HG03025 (cell line): Measurements from ENCODE around the gene SLC13A5.
"Not testable (repeated sequence)": the region's sequence is repeated elsewhere in the genome, so short reads cannot be mapped to it uniquely, and the experiment has no call there.

Experiments used
- ATAC-seq: cut with Tn5 transposase; IDR thresholded peaks from one replicate; pipeline ENCODE4 v1.9.1; 2021; ENCODE audit warnings: mild to moderate bottlenecking, moderate library complexity; ENCODE audit not compliant: unreplicated experiment, low FRiP score

Gene SLC13A5

DNA sequence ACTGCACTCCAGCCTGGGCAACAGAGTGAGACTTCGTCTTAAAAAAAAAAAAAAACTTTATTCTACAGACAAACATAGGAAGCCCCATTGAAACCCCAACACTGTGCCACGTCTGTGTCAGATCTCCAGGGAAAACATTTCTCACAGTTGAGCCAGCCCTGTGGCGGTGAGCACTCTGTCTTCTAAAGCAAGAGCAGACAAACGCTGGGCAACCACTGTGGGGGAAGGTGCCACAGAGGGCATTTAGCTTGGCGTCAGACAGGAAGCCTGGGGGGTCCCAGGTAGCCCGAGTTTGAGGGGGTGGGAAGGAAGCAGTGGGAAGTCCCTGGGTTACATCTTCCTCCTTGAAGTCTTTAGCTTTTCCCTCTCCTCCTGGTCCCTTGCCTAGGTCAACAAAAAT lies 45.7 kb downstream of the SLC13A5 start:
- ATAC-seq, result no peak

DNA sequence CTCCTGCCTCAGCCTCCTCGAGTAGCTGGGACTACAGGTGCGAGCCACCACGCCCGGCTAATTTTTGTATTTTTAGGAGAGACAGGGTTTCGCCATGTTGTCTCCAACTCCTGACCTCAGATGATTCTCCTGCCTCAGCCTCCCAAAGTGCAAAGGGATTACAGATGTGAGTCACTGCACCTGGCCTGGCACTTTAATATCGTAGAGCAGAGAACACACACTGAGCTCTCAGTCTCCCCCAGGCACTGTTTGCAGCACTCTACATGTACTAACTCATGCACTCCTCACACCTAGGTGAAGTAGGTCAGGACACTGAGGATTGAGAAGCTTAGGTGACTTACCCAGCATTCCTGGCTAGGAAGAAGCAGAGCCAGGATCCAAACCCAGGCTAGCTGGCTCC lies 46.6 kb downstream of the SLC13A5 start:
- ATAC-seq, result no peak

DNA sequence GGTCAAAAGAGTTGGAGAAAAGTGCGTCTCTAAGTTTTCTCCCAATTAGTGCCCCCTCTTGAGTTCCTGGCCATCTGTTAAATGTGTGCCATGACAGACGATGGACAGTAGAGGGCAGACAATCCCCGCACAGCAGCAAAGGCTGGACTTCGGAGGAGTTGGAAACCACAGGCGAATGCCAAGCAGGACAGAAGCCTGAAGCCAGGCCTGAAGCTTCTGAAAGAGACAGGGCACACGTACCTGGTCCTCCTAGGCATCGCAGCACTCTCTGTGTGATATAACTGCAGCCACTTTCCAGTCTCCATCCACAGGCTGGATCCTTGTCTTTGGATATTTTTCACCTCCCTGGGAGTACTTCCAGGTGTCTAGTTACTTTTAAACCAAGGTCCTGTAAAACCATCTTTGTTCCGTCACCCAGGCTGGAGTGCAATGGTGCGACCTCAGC lies 47.1 kb downstream of the SLC13A5 start:
- no peak for ATAC-seq

DNA sequence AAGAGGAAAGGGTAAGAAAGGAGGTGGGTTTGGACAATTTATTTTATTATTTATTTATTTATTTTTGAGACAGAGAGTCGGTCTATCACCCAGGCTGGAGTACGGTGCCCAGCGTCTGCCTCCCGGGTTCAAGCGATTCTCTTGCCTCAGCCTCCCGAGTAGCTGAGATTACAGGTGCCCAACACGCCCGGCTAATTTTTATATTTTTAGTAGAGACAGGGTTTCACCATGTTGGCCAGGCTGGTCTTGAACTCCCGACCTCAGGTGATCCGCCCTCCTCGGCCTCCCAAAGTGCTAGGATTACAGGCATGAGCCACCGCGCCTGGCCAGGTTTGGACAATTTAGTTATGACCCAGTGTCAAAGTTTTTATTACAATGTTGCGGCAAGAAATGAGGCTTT lies 50.0 kb downstream of the SLC13A5 start:
- not testable (repeated sequence) for ATAC-seq

DNA sequence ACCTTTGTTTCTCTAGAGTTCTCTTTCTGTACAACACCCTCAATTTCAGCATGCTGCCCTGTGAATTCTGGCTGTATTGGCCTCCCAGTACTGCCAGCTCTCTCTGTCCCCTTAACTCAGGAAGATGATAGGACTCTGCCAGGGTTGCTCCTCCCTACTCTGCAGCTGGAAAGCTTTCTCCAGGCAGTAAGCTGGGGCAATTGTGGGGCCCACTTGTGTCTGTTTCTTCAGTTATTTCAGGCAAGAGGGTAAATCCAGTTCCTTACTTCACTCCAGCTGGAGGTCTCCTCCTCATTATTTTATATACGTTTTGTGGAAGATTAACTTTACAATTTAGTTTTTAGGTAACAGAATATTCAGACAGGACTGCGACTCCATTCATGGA lies 51.7 kb downstream of the SLC13A5 start:
- no peak for ATAC-seq

DNA sequence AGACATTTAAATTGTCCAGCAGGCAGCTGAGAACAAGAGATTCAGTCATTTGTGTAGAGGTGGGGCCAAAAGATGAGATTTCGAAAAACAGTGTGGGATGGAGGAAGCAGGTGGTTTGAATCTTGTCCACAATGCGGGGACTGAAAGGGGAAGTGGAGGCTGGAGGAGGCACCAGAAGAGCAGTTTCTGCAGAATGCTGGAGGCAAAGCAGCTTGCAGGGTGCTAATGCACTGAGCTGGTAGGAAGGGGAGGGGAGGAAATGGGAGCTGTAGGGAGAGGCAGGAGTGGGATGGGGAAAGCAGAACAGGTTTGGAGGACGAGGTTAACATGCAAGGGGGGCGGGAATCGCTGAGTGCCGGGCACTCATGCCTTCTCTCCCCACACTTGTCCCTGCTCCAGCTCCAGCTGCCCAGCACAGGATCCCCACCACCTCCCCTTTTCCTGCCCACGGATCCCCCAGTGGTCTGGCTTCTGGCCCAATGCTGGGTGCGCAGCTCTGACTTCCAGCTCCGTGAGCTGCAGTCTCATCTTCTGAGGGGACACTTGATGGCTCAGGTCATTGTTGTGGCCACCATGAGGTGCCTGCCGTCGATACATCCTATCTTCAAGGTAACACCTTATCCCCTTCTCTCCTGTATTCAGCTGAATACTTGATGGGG lies 52.2 kb downstream of the SLC13A5 start:
- ATAC-seq, result peak; percentile 47

DNA sequence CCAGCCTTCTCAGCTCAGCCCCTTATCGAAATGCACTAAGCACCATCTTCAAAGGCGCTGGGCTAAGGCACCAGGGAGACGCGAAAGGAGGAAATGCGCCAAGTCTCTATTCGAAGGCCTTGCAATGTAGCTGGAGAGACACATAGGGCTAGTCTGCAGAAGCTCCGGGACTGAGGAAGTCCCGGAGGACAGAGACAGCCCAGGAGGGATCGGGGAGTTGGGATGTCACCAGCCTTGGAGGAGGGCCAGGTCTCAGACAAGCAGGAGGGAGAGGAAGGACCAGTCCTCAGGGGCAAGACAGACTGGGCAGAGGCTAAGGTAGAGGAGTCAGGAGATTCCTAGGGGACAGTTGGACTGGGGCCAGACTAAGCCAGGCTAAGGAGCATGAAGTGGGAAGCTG lies 53.1 kb downstream of the SLC13A5 start:
- no peak for ATAC-seq

DNA sequence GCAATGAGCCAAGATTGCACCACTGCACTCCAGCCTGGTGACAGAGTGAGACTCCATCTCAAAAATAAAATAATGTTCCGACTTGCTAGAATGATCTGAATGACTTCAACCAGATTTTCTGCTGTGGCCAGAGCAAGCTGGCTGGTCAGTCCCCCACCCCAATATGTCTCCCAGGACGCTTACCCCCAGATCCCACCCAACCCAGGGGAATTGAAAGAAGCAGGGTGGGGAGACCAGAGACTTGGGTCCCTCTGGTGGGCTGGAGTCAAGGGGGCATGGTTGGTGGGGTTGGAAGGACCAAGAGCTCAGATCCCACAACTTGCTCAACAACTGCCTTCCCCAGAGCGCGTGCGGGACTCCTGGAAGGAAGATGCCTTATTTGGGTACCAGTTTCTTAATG lies 54.8 kb downstream of the SLC13A5 start:
- not testable (repeated sequence) for ATAC-seq

DNA sequence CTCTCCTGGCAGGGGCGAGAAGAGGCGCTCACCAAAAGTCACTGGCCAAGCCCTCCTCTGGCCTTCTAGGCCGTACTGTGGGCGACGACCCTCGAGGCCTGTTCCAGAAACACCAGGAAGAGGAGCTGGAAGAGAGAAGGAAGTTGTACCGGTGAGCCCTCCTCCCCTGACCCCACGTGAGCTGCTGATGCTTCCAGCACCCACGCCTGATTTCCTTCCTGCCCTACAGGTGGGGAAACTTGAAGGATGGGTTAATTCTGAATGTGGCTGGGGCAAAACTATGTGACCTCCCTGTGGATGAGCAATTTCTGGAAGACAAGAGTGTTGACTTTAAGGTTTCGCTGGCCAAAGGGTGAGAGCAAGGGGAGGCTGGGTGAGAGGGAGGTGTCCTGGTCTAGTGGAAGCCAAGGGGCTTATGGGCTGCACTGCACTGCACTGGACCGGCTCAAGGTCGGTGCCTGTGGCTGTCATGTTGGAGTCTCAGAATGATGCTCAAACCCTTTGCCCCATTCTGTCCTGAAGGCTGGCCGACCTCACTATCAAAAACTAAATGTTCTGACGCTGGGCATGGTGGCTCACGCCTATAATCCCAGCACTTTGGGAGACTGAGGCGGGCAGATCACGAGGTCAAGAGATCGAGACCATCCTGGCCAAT lies 55.4 kb downstream of the SLC13A5 start:
- no peak for ATAC-seq

DNA sequence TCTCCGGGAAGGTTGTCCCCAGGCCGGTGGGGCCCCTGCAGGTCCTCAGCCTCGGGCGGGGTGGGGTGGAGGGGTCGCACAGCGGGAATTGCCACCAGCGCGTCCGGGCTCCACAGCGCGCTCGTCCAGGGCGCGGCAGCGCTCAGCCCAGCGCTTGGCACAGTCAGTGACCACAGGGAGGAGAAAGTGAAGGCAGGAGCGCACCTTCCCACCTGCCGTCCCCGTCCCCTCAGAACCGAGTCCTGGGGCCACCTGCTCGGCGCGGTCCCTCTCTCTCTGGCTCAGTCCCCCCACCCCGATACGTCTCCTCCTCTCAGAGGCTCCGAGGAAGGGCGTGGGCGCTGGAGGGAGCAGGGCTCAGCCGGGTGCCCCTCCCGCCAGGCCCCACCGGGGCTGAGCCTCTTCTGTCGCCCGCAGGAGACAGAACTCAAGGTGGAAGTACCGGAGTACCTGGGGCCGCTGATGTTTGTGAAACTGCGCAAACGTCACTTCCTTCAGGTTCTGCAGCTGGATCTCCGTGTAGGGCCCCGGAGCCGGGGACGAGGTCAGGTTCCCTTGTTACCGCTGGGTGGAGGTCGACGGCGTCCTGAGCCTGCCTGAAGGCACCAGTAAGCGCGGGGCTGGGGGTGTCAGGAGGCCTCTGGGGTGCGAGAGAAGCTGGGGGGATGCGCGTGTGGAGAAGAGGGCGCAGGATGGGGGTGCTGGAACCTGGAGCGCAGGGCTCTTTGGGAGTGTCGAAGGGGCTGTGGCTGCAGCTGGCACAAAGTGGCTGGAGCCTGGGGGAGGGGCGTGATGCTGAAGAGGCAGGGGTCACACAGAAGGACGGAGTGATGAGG lies 56.2 kb downstream of the SLC13A5 start:
- not testable (repeated sequence) for ATAC-seq

DNA sequence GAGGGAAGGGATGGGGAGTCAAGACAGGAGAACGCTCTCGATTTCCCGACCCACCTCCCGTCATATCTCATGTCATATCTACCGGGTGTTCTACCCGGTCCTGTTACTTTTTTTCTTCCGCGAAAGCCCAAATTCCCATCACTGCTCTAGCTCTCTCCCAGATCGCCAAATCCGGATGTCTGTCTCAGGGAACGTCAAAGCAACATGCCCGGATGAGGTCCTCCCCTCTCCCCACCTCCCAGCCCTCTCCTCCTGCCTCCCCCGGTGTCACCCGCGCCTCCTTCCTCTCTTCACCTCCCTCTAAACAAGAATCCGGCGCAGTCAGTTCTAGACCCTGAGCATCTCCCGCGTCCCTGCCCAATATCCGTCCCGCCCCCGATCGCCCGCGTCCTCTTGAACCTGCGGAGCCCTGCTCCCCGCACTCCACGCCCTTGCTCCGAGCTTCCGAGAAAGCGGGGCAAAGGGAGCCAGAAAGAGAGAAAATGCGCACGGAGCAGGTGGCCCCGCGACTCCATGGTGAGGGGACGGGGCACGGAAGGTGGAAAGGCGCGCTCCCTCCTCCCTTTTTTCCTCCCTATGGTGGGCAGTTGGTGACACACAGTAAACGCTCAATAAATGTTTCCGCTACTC lies 57.3 kb downstream of the SLC13A5 start:
- not testable (repeated sequence) for ATAC-seq

DNA sequence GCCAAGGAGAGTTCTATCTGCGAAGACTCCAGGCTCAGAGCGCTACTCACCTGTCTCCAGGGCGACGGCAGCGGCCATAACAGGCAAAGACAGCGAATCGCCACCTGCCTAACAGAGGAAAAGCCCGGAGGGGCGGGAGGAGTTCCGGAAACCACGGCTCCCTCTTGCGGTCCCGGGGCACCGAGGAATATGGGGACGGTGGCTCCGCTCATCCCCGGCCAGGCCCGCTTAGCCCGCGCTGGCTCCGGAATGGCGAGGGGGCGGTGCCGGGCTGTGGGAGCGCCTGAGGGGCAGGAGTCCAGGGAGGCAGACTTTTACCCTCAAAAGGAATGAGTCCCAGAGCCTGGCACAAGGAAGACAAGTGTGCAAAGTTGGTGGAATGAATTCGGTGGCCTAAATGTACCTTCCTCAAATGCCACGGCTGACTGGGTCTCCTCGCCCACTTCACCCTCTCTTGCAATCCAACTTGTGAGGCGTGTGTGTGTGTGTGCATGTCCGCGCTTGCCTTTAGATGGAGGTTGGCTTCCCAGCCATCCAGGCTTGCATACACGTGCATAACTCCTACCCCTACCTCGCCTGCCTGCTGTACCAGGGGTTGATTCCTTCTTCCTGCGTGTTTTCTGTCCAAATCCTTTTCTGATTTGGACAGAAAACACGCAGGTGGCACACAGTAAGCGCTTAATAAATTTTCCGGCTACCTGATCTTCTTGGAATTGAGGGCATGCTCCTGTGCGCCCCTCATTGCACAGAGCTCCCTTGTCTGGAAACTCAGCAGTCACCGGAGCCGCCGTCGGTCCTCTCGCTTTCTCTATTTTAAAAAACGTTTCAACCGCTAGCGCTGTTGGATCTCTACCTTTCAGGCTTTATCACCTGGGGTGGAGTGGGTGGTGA lies 58.1 kb downstream of the SLC13A5 start:
- no peak for ATAC-seq

DNA sequence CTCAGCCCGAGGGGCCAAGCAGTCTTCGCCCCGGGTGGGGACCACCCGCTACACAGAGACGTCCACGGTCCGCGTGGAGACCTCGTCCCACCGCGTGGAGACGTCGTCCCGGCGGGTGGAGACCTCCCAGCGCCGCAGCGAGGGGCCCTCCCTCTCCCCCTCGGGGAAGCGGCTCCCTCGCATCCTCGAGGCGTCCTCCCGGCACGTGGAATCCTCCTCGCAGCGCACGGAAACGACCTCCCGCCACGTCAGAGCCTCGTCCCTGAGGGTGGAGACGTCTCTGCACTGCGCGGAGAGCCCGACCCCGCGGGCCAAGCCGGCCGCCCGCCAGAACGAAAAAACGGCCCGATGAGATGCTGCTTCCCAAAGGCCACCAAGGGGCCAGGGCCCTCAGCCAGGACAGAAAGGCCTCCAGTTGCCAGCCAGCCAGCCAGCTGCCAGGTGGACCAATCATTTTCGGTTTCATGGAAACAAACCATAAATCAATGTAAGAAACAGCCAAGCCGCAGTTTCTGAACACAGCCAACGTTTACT lies 61.2 kb downstream of the SLC13A5 start:
- peak; percentile 16 for ATAC-seq

DNA sequence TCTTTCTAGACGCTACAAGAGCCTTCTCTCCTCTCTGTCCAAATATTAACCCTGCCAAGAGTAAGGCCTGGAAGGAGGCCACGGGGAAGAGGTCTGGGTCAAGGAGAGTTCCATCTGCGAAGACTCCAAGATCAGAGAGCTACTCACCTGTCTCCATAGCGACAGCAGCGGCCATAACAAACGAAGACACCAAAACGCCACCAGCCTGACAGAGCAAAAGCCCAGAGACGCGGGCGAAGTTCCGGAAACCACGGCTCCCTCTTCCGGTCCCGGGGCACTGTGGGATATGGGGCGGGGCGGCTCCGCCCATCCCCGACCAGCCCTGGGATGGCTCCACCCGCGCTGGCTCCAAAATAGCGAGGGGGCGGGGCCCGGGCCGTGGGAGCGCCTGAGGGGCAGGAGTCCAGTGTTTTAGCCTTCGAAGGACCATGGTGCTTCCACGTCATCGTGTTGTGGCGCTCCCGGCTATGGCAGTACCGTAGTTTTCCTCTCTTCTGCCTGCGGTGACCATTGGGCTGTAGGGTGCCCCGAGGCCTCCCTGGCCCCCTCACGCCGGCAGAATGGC lies 61.7 kb downstream of the SLC13A5 start, which contains the start of the genes C17orf100 and MED31:
Gene C17orf100 (plus strand): TSS at position 409 of the 565 bp plus-strand sequence. CDS start 152 bp downstream, at position 561.
Gene MED31 (minus strand): TSS at position 252 of the 565 bp plus-strand sequence. CDS start 77 bp downstream, at position 175.
- peak; percentile 92 for ATAC-seq

DNA sequence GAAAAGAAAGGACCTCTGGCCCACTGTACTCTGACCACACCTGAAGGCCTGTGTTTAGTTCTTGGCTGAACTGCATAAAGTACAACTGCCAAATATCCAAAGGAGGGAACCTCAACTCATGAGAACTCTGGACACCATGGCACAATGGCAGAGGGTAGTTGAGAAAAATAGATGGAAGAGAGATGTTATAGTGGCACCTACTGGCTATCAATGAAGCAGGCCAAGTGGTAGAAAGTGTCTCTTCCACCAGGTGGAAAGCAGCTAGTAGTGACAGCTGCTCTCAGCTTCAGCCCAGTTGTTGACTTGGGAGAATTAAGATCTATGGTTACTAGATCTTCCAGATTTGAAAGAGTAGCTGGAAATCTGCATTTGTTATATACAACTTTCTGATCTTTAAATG lies 65.0 kb downstream of the SLC13A5 start:
- no peak for ATAC-seq

DNA sequence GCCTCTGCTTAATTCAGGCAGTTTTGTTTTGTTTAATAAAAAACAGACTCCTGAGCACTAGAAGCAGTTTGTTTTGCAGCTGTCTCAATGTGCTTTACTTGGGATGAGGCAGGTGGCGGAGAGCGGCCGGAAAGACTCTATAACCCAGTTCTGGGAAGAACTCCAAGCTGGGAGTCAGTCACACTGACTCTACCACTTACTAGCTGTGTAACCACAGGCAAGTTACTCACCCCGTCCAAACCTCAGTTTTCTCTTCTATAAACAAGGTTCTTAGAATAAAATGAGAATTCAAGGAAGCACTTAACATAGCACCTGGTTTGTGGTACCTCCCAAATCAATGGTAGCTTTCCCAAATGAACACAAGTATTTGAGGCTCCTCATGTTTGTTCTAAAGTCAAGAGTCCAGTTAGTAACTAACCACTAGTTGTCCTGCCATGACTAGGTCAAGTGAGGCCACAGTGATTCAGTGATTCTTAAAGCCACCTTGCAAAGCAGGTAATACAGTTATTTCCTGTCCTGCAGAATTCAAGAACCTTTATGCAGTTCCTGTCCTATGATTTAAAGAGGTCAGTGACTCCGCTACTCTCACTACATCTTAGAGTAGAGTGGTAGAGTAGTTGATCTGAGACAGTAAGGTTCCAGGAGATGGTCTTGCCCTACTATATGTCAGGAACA lies 69.6 kb downstream of the SLC13A5 start:
- ATAC-seq, result no peak

DNA sequence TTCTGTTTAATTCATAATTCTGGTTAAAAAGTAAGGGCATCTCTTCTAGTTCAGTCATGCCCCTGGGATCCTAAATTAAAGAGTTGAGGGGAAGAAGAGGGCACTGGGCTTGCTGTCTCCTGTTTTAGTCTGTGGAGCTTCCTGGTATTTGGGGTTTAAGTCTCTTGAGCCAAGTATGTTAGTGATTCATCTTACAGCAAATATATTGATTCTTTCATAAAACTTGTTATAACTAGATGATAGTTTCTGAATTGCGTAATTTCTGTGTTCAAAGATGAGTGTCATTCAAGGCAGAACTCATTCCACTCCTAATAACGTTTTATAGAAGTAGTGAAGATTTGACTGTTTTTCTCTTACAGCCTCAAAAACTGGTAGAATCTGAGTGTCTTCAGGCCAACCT lies 70.6 kb downstream of the SLC13A5 start:
- ATAC-seq, result no peak

DNA sequence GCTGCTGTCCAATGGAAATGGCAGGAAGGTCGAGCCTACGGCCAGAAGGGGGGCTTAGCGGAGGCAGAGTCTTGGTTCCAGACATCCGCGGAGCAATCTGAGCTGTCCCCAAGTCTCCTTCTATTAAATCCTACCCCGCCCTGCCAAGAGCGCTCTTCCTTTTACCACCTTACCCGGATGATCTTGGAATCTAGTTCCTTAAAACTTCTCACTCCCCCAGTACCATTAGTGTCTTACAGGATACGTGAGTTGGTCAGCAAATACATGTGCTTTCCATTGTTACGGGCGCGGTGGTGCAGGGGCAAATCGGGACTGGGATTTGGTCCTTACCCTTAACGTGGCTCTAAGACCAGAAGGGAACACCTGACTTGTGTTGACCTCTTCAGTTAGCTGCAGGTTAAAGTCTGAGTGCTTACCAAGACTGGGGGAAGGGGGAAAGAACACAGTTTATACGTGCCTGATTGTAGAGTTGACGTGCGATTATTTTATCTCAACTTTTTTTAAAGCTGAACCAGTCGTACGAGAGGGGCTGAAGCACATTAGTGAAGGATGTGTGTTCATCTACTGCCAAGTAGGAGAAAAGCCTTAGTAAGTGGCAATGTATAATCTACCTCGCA lies 71.8 kb downstream of the SLC13A5 start:
- peak; percentile 7 for ATAC-seq
